IgD-negative memory B cell (primary cell): ENCODE measurements around the gene BAIAP2. TPM values are rescaled to one million over a fixed set of nuclear protein-coding genes. Genes with fewer than 3 reads are reported as not detected.

Source experiments
- polyA plus RNA-seq: library from polyadenylated mRNA; unstranded; fragments of 300-500 nt; fragmentation: Illumina TruSeq; gene quantifications from one replicate; pipeline ENCODE4 v1.2.3, GENCODE V29; 2021

BAIAP2 gene
- polyA plus RNA-seq, 1 donor from 2014 or later, result 0.48 TPM

Other genes starting within 250 kb of the BAIAP2 start
- gene CHMP6, start 43.3 kb upstream of the BAIAP2 start, polyA plus RNA-seq, result 30.2 TPM
- gene PVALEF, start 130.4 kb downstream of the BAIAP2 start, polyA plus RNA-seq, result not detected
- 0.29 TPM for gene AATK, start 131.1 kb downstream of the BAIAP2 start, polyA plus RNA-seq
- gene CEP131, start 187.8 kb downstream of the BAIAP2 start, polyA plus RNA-seq, result 10.8 TPM
- gene TEPSIN, start 203.9 kb downstream of the BAIAP2 start, polyA plus RNA-seq, result 15.3 TPM
- gene NDUFAF8, start 204.2 kb downstream of the BAIAP2 start, polyA plus RNA-seq, result 91.8 TPM